Measurements from ENCODE around the gene GPR135. TPM values are rescaled to one million over a fixed set of nuclear protein-coding genes. Genes with fewer than 3 reads are reported as not detected.

Gene GPR135
- total RNA-seq, 3 donors from 2014 or later: 1.7 to 4.9 (median 2.8) TPM

DNA sequence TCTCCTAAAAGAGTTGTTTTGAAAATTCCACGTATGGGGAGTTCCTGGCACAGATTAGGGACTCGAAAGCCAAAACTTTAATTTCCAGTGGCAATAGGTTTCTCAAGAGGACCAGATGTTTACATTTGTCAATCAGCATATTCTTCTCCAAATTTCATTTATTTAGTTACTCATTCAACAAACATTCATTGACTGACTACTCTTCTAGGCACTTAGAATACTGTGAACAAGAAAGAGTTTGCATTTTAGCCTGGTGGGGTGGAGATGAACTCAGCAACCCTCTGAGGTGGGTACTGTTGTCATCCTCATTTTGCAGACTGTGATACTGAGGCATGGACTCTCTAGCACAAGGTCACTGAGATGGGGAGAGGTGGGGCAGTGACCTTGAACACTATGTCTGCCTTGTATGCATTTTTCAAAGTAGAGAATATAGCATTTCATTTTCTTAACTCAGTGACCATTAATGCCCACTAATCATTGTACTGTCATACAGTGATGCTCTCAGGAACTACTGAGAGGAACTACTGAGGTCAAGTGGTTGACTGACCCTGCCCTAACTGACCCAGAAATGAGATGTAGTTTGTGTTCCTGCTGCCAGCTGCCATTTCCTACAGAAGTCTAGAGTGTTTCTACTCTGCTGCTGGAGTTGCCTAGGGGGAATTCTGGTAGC lies 16.8 kb upstream of the GPR135 start:
- TF ChIP-seq, protein P1, sequence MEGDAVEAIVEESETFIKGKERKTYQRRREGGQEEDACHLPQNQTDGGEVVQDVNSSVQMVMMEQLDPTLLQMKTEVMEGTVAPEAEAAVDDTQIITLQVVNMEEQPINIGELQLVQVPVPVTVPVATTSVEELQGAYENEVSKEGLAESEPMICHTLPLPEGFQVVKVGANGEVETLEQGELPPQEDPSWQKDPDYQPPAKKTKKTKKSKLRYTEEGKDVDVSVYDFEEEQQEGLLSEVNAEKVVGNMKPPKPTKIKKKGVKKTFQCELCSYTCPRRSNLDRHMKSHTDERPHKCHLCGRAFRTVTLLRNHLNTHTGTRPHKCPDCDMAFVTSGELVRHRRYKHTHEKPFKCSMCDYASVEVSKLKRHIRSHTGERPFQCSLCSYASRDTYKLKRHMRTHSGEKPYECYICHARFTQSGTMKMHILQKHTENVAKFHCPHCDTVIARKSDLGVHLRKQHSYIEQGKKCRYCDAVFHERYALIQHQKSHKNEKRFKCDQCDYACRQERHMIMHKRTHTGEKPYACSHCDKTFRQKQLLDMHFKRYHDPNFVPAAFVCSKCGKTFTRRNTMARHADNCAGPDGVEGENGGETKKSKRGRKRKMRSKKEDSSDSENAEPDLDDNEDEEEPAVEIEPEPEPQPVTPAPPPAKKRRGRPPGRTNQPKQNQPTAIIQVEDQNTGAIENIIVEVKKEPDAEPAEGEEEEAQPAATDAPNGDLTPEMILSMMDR (IDR thresholded peaks at IDR 0.05): no peak
- Histone ChIP-seq H3K36me3 (ENCODE audit: low read depth) (no peaks in the 10 kb centered on the region), H3K4me1 (ENCODE audit: low read depth) (peaks cover 24% of the 10 kb centered on the region), H3K9me3 (no peaks in the 10 kb centered on the region), H3K4me3 (no peak overlapping the region)
- intact Hi-C loops (cut with DNase I, micrococcal nuclease): no loop called here
- DNase-seq: no peak
- no peak for ATAC-seq

DNA sequence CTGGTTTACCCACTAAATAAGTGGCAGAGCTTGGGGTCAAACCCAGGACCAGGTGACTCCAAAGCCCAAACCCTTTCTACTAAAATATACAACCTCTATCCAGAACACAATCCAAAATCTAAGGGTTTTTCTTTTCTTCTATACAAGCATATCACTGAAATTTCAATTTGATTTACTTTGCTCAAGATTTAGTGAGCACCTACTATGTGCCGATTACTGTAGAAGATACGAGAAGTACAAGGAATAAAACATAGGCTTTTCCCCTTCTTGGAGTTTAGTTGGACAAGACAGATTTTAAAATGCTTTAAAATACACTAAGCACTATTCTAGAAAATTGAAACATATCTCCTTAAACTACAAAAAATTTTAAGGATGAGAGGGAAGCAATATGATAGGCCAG lies 16.2 kb upstream of the GPR135 start:
- intact Hi-C loops (cut with DNase I, micrococcal nuclease): no loop called here
- DNase-seq (no peak), ATAC-seq (no peak)
- no peak overlapping the region for H3K4me3 ChIP-seq
- TF ChIP-seq, protein P1 (IDR thresholded peaks at IDR 0.05): no peak
- no peaks in the 10 kb centered on the region for H3K9me3 ChIP-seq
- no peaks in the 10 kb centered on the region for H3K36me3 ChIP-seq (ENCODE audit: low read depth)
- H3K4me1 ChIP-seq (ENCODE audit: low read depth): peaks cover 18% of the 10 kb centered on the region

DNA sequence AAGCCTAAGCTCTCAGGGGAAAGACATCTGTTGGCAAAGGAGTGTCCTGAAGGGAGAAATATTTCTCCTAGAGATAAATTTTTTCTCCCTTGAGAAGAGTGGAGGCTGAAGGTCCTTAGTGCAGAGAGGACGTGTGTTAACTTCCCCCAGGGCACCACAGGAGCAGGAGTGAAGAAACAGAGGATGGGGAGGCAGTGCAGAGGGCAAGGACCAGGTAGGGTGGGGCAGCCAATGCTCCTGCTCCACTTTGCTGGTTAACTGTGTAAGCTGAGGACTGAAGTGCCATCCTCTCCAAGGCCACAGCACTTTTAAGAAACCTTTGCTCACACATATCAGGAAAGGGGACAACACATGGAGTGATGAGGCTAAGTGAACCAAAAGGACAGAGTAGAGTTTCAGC lies 15.0 kb upstream of the GPR135 start:
- ATAC-seq (no peak), DNase-seq (no peak)
- no peaks in the 10 kb centered on the region for H3K9me3 ChIP-seq
- H3K4me3 ChIP-seq: no peak overlapping the region
- intact Hi-C loops (cut with DNase I, micrococcal nuclease): no loop called here
- H3K4me1 ChIP-seq (ENCODE audit: low read depth): peaks cover 9% of the 10 kb centered on the region
- no peaks in the 10 kb centered on the region for H3K36me3 ChIP-seq (ENCODE audit: low read depth)
- TF ChIP-seq, protein P1 (IDR thresholded peaks at IDR 0.05): no peak

DNA sequence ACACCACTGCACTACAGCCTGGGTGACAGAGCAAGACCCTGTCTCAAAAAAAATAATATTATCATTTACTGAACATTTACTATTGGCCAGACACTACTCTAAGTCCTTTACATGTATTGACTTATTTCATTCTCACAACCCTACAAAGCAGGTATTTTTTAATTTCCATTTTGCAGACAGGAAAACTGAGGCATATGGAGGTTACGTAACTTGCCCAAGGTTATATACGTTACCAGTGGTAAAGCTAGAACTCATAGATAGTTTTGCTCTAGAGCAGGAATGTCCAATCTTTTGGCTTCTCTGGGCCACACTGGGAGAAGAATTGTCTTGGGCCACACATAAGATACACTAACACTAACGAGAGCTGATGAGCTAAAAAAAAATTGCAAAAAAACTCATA lies 13.4 kb upstream of the GPR135 start:
- Histone ChIP-seq H3K4me3 (no peak overlapping the region), H3K9me3 (no peaks in the 10 kb centered on the region), H3K4me1 (ENCODE audit: low read depth) (peaks cover 9% of the 10 kb centered on the region), H3K36me3 (ENCODE audit: low read depth) (no peaks in the 10 kb centered on the region)
- TF ChIP-seq, protein P1 (IDR thresholded peaks at IDR 0.05): no peak
- ATAC-seq (no peak), DNase-seq (no peak)
- intact Hi-C loops (cut with DNase I, micrococcal nuclease): no loop called here

DNA sequence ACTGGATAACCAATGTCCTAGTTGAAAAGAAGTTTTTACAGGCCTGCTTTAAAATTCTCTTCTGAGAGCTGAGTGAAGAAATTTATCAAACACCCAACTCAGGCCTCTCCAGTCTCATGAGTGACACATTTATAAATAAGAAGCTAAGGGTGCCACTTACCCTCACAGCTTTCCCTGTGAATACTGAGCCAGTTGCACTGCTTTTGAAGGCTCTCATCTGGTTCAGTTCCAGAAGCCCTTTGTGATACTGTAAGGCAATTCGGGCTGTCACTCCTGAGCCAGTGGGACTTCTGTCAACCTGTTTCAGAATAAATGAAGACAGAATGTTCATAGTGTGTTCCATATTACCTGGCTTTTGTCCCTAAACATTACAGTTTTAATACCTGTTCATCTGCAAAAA lies 10.5 kb upstream of the GPR135 start:
- TF ChIP-seq, protein P1 (IDR thresholded peaks at IDR 0.05): no peak
- Histone ChIP-seq H3K36me3 (ENCODE audit: low read depth) (no peaks in the 10 kb centered on the region), H3K9me3 (no peaks in the 10 kb centered on the region), H3K4me1 (ENCODE audit: low read depth) (no peaks in the 10 kb centered on the region), H3K4me3 (no peak overlapping the region)
- intact Hi-C loops (cut with DNase I, micrococcal nuclease): no loop called here
- ATAC-seq (no peak), DNase-seq (no peak)

DNA sequence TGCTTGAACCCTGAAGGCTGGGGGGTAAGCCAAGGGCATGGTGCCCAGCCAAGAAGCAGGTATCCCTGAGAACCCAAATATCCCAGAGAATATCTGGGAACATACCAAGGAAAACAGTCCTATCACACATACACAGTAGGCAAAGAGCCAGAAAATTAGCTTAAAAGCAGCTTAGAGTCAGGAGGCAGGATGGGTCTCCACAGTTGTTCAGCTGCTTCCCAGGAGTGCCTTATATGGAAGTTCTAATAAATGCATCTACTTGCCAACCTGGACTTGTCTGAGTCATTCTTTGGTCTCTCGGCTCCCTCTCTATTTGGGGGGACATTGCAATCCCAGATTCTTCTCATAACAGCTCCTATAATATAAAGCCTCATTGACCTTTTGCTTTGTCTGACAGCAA lies 9.0 kb upstream of the GPR135 start:
- Histone ChIP-seq H3K9me3 (no peaks in the 10 kb centered on the region), H3K4me1 (ENCODE audit: low read depth) (no peaks in the 10 kb centered on the region), H3K36me3 (ENCODE audit: low read depth) (no peaks in the 10 kb centered on the region), H3K4me3 (no peak overlapping the region)
- TF ChIP-seq, protein P1 (IDR thresholded peaks at IDR 0.05): no peak
- ATAC-seq: no peak
- intact Hi-C loops (cut with DNase I, micrococcal nuclease): no loop called here
- DNase-seq: no peak
